Thoracic aorta (tissue), 2 donors: Measurements from ENCODE around the gene ZFAND3. TPM values are rescaled to one million over a fixed set of nuclear protein-coding genes. Genes with fewer than 3 reads are reported as not detected.

ENCODE experiments used
- ATAC-seq: fragments of 150-250 bp; one replicate; pipeline ENCODE4 v1.8.0; 2017; ENCODE audit warnings: low read depth; ENCODE audit not compliant: insufficient number of reproducible peaks, low FRiP score
- DNase-seq: peaks from one replicate; pipeline ENCODE4 v3.0.0-alpha.2; 2020; ENCODE audit warnings: low spot score
- H3K27ac ChIP-seq, 2 donors: fragments of 200-600 bp; sonication (generic); 1 replicate in 1 of 2; 2 replicates in 1 of 2; pipeline ENCODE4 v1.5.1; 2016; ENCODE audit warnings: mild to moderate bottlenecking in 2 of 2, moderate library complexity in 2 of 2
- H3K27me3 ChIP-seq: fragments of 200-600 bp; sonication (generic); replicated peaks from 2 replicates; pipeline ENCODE4 v1.6.0; 2016; ENCODE audit warnings: mild to moderate bottlenecking; ENCODE audit not compliant: insufficient read depth
- H3K36me3 ChIP-seq: fragments of 200-600 bp; sonication (generic); one replicate; pipeline ENCODE4 v1.5.1; 2016
- H3K4me1 ChIP-seq, 2 donors: fragments of 200-600 bp; sonication (generic); 1 replicate in 1 of 2; 2 replicates in 1 of 2; pipeline versions ENCODE4 v1.5.1 to v1.6.0; 2016; ENCODE audit warnings: low read depth in 2 of 2, mild to moderate bottlenecking in 1 of 2; ENCODE audit not compliant: control insufficient read depth in 1 of 2
- H3K4me3 ChIP-seq: fragments of 200-600 bp; sonication (generic); 2 replicates; pipeline ENCODE4 v1.5.1; 2016; ENCODE audit warnings: mild to moderate bottlenecking
- H3K9me3 ChIP-seq: fragments of 200-600 bp; sonication (generic); 2 replicates; pipeline ENCODE4 v1.5.1; 2016
- CTCF ChIP-seq: fragments of 200-600 bp; sonication (generic); IDR thresholded peaks from one replicate; pipeline ENCODE4 v1.5.1; 2019; ENCODE audit warnings: antibody characterized with exemption
- total RNA-seq, 2 donors: library from RNA; depleted of rRNA; stranded (reverse); fragments of >200 nt; gene quantifications; one replicate each; pipeline versions ENCODE4 v1.1.0 to v1.2.3, GENCODE V29; 2016

The ZFAND3 gene
- total RNA-seq, 2 donors from 2014 or later = 45.4 to 56.2 TPM

DNA sequence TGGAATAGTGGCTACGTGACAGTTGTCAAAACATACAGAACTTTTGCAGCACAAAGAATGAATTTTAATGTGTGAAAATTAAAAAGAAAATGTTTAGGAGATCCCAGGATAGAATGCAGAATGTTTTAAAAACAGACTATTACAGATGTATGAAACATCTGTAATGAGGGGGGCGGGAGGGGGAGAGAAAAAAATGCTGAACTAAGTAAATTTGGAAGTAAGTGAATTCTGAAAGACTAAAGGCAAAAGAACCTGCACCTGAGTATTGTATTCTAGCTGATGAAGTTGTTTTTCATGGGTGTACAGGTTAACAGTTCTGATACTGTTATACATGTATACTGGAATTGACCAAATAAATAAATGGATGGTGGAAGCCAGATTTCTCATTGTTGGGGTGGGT, 178.8 kb downstream of the ZFAND3 start:
- TF ChIP-seq CTCF = no peak
- Histone ChIP-seq H3K9me3 (no peaks in the 10 kb centered on the region), H3K36me3 (no peaks in the 10 kb centered on the region), H3K4me3 (no peak overlapping the region), H3K27me3 (no peaks in the 10 kb centered on the region), H3K27ac (no peak overlapping the region), H3K4me1 (peaks cover 20 to 39% of the 10 kb centered on the region in 2 donors)
- no peak for ATAC-seq
- DNase-seq = no peak

DNA sequence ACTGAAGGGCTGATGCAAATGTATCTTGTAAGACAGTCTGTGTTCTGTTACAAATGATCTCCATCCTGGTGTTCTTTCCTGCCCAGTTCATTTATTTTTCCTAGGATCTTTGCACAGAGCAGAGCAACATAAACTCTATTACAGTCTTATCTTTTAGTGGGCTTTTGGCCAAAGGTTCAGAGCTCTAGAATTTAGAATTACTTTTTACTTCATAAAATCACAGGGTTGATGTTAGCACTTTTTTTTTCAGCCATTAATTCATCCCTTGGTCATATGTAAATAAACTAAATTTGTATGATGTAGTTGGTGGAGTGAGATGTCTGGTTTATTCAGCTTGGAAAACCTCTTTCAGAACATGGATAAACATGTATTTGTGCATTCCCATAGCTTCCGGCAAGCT, 181.9 kb downstream of the ZFAND3 start:
- ATAC-seq = no peak
- no peaks in the 10 kb centered on the region for H3K36me3 ChIP-seq
- H3K27me3 ChIP-seq = no peaks in the 10 kb centered on the region

GRCh38 chr6:38004908-38005307, 185.4 kb downstream of the ZFAND3 start:
- ATAC-seq (no peak), DNase-seq (no peak)
- no peak overlapping the region for H3K4me3 ChIP-seq
- H3K4me1 ChIP-seq = peaks cover 14 to 19% of the 10 kb centered on the region in 2 donors
- no peak for TF ChIP-seq CTCF
- no peak overlapping the region for H3K27ac ChIP-seq
- no peaks in the 10 kb centered on the region for H3K36me3 ChIP-seq
- H3K27me3 ChIP-seq = no peaks in the 10 kb centered on the region
- no peaks in the 10 kb centered on the region for H3K9me3 ChIP-seq

More for the DNA sequence above, 181.9 kb downstream of the ZFAND3 start:
- TF ChIP-seq CTCF = no peak
- Histone ChIP-seq H3K4me1 (peaks cover 8 to 21% of the 10 kb centered on the region in 2 donors), H3K9me3 (no peaks in the 10 kb centered on the region), H3K27ac (no peak overlapping the region), H3K4me3 (no peak overlapping the region)
- DNase-seq = no peak

- Histone ChIP-seq H3K27ac (no peak overlapping the region), H3K27me3 (no peaks in the 10 kb centered on the region), H3K36me3 (no peaks in the 10 kb centered on the region), H3K9me3 (no peaks in the 10 kb centered on the region), H3K4me1 (peaks cover 6 to 11% of the 10 kb centered on the region in 2 donors), H3K4me3 (no peak overlapping the region)
- no peak for ATAC-seq
- TF ChIP-seq CTCF = no peak
- no peak for DNase-seq
Measured at GRCh38 chr6:38011937-38012336, 192.4 kb downstream of the ZFAND3 start.

DNA sequence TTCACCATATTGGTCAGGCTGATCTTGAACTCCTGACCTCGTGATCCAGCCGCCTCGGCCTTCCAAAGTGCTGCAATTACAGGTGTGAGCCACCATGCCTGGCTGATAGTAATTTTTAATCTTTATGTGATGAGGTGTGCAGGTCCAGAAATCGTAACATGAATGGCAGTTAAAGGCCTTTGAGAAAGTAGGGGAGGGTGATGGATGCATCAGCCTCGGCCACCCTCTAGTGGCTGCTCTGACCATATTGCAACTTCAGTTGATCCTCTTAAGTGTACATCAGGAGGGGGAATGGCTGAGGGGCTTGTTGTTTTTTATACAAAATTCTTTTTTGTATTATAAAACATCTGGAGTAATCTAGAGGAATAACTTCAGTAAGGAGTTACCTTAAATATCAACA, 193.0 kb downstream of the ZFAND3 start:
- H3K27me3 ChIP-seq = no peaks in the 10 kb centered on the region
- no peak for ATAC-seq
- TF ChIP-seq CTCF = peak; percentile 52

More for the DNA sequence above, 193.0 kb downstream of the ZFAND3 start:
- no peaks in the 10 kb centered on the region for H3K9me3 ChIP-seq
- no peak for DNase-seq
- no peaks in the 10 kb centered on the region for H3K36me3 ChIP-seq
- H3K4me1 ChIP-seq = peaks cover 9 to 18% of the 10 kb centered on the region in 2 donors
- H3K4me3 ChIP-seq = no peak overlapping the region
- no peak overlapping the region for H3K27ac ChIP-seq
